IPS DF 6.9 (cell line): ENCODE data around the gene ZBTB43.

Source experiments
- DNase-seq: peaks from one replicate; pipeline ENCODE4 v3.0.0-alpha.2; 2013; ENCODE audit warnings: low read depth, low spot score
- H3K27ac ChIP-seq: one replicate; pipeline ENCODE4 v1.5.1; 2013; ENCODE audit warnings: low read length, control low read depth
- H3K27me3 ChIP-seq: 2 replicates; pipeline ENCODE4 v1.6.1; 2013; ENCODE audit warnings: mild to moderate bottlenecking, low read length; ENCODE audit not compliant: control insufficient read depth, insufficient read depth
- H3K36me3 ChIP-seq: 2 replicates; pipeline ENCODE4 v1.6.1; 2013; ENCODE audit warnings: low read length; ENCODE audit not compliant: control insufficient read depth, insufficient read depth
- H3K4me1 ChIP-seq: 2 replicates; pipeline ENCODE4 v1.6.1; 2013; ENCODE audit warnings: low read length; ENCODE audit not compliant: control insufficient read depth, insufficient read depth
- H3K4me3 ChIP-seq: 2 replicates; pipeline ENCODE4 v1.5.1; 2013; ENCODE audit warnings: mild to moderate bottlenecking, low read length
- H3K9me3 ChIP-seq: 2 replicates; pipeline ENCODE4 v1.6.1; 2013; ENCODE audit warnings: low read length, inconsistent platforms; ENCODE audit not compliant: control insufficient read depth, insufficient read depth
- WGBS: extraction: QIAGEN DNeasy Blood & Tissue Kit; methylation state at CpG from one replicate; pipeline ENCODE4 v1.1.7; 2013; ENCODE audit warnings: mixed read lengths, missing lambda C conversion rate; ENCODE audit not compliant: insufficient read length, insufficient coverage; 5-methylcytosine and 5-hydroxymethylcytosine counted together

ZBTB43 gene

DNA sequence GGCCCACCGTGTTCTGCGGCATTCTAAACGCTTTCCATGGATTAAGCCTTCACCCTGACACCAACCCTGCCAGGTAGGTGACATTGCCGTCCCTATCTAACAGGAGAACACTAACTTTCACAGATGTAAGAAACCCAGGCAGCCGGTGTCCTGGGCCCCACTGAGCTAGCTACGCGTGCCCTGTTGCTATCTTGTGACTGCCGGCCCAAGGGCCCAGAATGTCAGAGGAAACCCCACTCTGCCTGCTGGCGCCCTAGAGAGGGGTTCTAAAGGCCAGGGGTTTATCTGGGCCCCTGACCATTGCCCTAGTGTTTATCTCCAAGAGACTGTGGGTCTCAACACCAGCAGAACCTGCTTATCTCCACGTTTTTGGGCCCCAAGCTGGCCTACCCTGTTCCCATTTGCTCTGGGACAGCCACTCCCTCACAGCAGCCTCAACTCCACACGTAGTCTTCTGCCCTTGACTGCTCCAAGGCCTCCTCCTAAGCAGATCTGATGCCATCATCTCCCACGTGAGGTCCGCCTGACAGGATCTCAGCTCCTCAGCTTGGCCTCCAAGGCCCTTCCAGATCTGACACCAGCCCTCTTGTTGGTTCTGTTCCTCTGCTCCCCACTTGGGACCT, 37.5 kb downstream of the ZBTB43 start:
- WGBS = no CpG with 5 or more reads among the region's 13 CpGs
- H3K27me3 ChIP-seq = no peaks in the 10 kb centered on the region
- no peak overlapping the region for H3K4me3 ChIP-seq
- H3K27ac ChIP-seq = no peak overlapping the region
- H3K4me1 ChIP-seq = no peaks in the 10 kb centered on the region
- no peak for DNase-seq
- no peaks in the 10 kb centered on the region for H3K9me3 ChIP-seq
- H3K36me3 ChIP-seq = no peaks in the 10 kb centered on the region

DNA sequence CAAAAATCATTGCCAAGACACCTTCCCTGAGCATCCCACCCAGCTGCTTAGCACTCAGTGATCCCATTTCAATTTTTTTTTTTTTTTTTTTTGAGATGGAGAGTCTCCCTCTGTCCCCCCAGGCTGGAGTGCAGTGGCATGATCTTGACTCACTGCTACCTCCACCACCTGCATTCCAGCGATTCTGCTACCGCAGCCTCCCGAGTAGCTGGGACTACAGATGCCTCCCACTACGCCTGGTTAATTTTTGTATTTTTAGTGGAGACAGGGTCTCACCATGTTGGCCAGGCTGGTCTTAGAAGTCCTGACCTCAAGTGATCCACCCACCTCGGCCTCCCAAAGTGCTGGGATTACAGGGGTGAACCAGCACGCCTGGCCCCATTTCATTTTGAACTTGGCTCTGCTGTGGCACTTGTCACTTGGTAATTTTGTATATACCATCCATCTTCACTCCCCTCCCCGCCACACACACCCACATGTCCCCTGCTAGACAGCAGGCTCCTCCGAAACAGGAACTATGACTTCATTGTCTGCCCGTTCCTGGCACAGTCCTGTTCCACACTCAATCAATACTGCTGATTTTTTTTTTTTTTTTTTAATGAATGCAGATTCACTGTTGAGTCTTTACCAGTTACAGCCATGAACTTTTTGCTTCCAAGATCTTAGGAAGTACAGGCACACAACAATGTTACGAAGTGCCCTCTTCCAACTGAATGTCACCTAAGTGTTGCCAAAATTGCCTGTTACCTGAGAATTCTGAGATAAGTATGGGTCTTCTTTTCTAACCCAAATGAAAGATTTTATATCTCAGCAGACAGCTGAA, 38.3 kb downstream of the ZBTB43 start:
- no peaks in the 10 kb centered on the region for H3K4me1 ChIP-seq
- H3K9me3 ChIP-seq = no peaks in the 10 kb centered on the region
- no CpG with 5 or more reads among the region's 10 CpGs for WGBS
- no peak overlapping the region for H3K27ac ChIP-seq
- no peak for DNase-seq
- H3K36me3 ChIP-seq = no peaks in the 10 kb centered on the region
- no peaks in the 10 kb centered on the region for H3K27me3 ChIP-seq
- H3K4me3 ChIP-seq = no peak overlapping the region

DNA sequence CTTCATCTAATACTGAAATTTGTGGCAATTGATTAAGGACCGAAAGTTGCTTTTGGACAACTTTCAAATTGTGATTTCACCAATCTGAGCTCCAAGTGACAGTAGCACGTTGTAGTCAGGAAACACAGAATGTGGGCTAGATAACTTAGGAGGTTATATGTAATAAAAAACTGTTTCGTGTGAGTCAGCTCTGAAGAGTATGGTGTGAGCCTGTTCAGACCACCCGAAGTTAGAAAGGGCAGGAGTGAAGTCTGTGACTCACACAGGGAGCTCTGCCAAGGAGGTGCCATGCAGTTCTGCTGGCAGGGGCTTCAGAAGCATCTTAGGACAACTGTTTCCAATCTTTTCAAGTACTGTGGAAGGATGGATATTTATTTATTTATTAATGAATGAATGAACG, 39.2 kb downstream of the ZBTB43 start:
- H3K36me3 ChIP-seq = no peaks in the 10 kb centered on the region
- DNase-seq = no peak
- no peaks in the 10 kb centered on the region for H3K9me3 ChIP-seq
- H3K4me1 ChIP-seq = no peaks in the 10 kb centered on the region
- WGBS = no CpG with 5 or more reads among the region's 5 CpGs
- no peak overlapping the region for H3K27ac ChIP-seq
- H3K27me3 ChIP-seq = no peaks in the 10 kb centered on the region
- no peak overlapping the region for H3K4me3 ChIP-seq

GRCh38 chr9:126847051-126847450, 42.2 kb downstream of the ZBTB43 start:
- DNase-seq = no peak
- no CpG with 5 or more reads among the region's 8 CpGs for WGBS
- no peaks in the 10 kb centered on the region for H3K36me3 ChIP-seq
- H3K4me1 ChIP-seq = no peaks in the 10 kb centered on the region
- no peaks in the 10 kb centered on the region for H3K9me3 ChIP-seq
- no peak overlapping the region for H3K27ac ChIP-seq
- no peak overlapping the region for H3K4me3 ChIP-seq
- H3K27me3 ChIP-seq = no peaks in the 10 kb centered on the region

DNA sequence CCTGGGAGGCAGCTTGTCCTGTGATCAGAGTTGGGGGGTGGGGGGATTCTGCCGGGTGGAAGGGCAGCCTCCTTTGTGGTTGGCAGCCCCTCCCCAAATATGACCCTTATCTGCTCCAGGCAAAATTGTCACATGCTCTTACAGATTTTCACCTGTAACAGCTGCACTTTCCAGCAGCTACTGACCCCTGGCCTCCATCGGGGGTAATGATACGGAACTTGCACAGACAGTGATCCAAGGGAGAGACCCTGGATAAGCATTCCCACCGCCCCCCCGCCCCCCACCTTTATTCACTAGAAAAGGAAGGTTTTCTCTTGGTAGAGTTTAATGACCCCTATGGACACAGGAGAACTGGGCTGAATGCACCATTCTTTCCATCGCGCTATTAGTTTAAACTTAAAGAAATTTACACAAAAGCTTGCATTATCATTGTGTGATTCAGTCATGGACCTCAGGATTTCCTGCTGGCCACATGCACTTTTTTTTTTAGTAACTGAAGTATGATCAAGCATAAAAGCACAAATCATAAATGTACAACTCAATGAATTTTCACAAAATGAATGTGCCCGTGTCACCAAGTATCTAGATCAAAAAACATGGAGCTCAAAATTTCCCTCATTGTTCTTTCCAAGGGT, 44.9 kb downstream of the ZBTB43 start:
- Histone ChIP-seq H3K9me3 (no peaks in the 10 kb centered on the region), H3K27ac (no peak overlapping the region), H3K27me3 (no peaks in the 10 kb centered on the region), H3K4me1 (no peaks in the 10 kb centered on the region), H3K36me3 (no peaks in the 10 kb centered on the region), H3K4me3 (no peak overlapping the region)
- DNase-seq = no peak
- WGBS = no CpG with 5 or more reads among the region's 8 CpGs

DNA sequence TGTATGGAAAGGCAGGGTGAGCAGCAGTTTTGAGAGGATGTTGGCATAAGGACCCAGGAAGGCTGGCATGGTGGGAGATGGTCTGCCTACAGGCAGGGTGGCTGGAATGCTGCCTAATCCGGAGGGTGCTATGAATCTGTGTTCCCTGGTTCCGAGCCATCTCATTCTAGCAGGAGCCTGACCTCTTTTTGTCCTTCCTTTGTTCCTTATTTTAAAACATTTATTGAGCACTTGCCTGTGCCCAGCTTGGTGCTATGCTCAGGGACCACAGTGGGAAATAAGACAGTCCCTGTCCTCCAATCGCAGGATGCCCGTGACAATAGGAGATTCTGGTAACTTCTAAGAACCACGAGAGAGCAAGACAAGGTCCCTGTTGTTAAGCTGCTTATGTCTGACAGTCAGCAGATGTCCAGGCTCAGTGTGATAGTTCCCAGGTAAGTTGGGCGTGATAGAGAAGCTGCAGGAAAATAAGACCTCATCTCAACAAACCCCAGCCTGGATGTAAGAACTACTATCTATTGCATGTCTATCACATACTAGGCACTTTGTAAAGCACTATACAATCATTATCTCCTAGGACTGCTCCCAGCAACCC, 46.5 kb downstream of the ZBTB43 start:
- no peaks in the 10 kb centered on the region for H3K36me3 ChIP-seq
- H3K9me3 ChIP-seq = no peaks in the 10 kb centered on the region
- no peak for DNase-seq
- H3K4me3 ChIP-seq = no peak overlapping the region
- no peak overlapping the region for H3K27ac ChIP-seq
- WGBS = no CpG with 5 or more reads among the region's 6 CpGs
- H3K4me1 ChIP-seq = no peaks in the 10 kb centered on the region
- no peaks in the 10 kb centered on the region for H3K27me3 ChIP-seq

DNA sequence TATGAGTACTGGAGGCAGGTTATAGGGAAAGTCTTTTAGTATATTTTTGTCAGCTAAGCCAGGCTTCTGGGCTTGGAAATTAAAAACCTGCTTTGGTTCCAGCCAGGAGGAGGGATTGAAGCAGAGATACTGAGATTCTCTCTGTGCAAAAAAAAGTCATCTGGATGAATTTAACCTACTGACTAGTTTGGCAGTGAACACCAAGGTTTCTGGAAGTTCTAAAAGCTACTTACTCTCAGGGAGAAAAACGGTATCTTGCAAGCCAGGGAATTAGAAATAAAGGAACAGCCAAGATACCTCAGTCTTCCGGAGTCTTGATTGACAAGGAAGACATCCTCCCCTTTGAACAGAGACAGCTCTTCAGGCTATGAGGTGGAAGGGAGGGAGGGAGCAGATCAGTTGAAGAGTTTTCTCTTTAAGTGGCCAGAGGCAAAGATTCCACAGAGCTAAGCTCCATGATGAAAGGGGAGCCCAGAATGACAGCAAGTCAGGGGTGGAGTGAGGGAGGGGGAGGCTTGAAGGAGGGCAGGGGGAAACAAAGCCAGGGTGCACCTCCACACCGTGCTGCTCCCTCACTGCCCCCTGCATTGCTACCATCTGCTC, 47.3 kb downstream of the ZBTB43 start:
- Histone ChIP-seq H3K4me1 (no peaks in the 10 kb centered on the region), H3K27me3 (no peaks in the 10 kb centered on the region), H3K36me3 (no peaks in the 10 kb centered on the region), H3K9me3 (no peaks in the 10 kb centered on the region), H3K27ac (no peak overlapping the region), H3K4me3 (no peak overlapping the region)
- DNase-seq = no peak
- no CpG with 5 or more reads among the region's 3 CpGs for WGBS

DNA sequence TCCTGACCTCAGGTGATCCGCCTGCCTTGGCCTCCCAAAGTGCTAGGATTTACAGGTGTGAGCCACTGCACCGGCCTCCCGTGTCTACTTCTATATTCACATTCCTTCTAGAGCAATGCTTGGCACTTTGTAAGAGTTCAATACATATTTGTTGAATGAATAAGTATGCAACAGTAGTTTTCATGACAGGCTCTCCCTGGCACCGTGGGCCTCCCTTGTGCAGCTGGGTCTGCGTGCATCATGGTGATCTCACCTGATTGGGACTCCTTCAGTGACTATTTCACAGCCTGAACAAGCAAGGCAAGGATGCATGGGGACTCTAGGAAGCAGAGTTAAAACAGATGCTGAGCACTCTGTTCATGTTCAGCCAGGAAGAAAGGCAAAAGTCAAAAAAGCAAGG, 48.8 kb downstream of the ZBTB43 start:
- no CpG with 5 or more reads among the region's 5 CpGs for WGBS
- Histone ChIP-seq H3K9me3 (no peaks in the 10 kb centered on the region), H3K4me1 (no peaks in the 10 kb centered on the region), H3K4me3 (no peak overlapping the region), H3K27ac (no peak overlapping the region), H3K27me3 (no peaks in the 10 kb centered on the region), H3K36me3 (no peaks in the 10 kb centered on the region)
- no peak for DNase-seq

- Histone ChIP-seq H3K4me1 (no peaks in the 10 kb centered on the region), H3K27ac (no peak overlapping the region), H3K9me3 (no peaks in the 10 kb centered on the region), H3K36me3 (no peaks in the 10 kb centered on the region), H3K4me3 (no peak overlapping the region), H3K27me3 (no peaks in the 10 kb centered on the region)
- WGBS = no CpG with 5 or more reads among the region's 7 CpGs
- DNase-seq = no peak
These were observed 49.9 kb downstream of the ZBTB43 start for GRCh38 chr9:126854734-126855133.

DNA sequence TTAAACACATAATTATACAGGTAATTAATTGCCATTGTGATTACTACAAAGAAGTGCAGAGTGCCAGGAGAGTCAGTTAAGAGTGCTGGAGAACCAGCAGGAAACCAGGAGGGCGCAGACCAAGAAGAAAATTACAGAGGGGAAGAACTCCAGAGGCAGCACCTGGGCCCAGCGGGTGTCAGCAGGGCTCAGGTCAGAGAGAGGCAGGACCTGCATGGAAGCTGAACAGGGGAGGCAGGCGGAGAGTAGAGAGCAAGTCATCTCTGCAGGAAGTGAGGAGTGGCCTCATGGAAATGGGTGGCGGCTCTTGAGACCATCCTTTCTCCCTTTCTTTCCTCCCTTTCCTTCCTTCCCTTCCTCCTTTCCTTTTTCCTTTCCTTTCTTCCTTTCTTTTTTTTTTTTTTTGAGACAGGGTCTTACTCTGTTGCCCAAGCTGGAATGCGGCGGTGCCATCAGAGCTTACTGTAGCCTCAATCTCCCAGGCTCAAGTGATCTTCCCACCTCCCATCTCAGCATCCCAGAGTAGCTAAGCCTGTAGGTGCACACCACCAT, 51.6 kb downstream of the ZBTB43 start:
- DNase-seq = no peak
- H3K27me3 ChIP-seq = no peaks in the 10 kb centered on the region
- H3K4me3 ChIP-seq = no peak overlapping the region
- no peaks in the 10 kb centered on the region for H3K9me3 ChIP-seq
- WGBS = no CpG with 5 or more reads among the region's 6 CpGs
- no peaks in the 10 kb centered on the region for H3K4me1 ChIP-seq
- no peaks in the 10 kb centered on the region for H3K36me3 ChIP-seq
- no peak overlapping the region for H3K27ac ChIP-seq
